NCI-H526 treated with DMSO at 0.1 percent for 48 hours (cell line): ENCODE measurements around the gene CHN1.

Source experiments
- DNase-seq: peaks from one replicate; lab custom pipeline; 2025; lab: John Stamatoyannopoulos, UW

Gene CHN1

DNA sequence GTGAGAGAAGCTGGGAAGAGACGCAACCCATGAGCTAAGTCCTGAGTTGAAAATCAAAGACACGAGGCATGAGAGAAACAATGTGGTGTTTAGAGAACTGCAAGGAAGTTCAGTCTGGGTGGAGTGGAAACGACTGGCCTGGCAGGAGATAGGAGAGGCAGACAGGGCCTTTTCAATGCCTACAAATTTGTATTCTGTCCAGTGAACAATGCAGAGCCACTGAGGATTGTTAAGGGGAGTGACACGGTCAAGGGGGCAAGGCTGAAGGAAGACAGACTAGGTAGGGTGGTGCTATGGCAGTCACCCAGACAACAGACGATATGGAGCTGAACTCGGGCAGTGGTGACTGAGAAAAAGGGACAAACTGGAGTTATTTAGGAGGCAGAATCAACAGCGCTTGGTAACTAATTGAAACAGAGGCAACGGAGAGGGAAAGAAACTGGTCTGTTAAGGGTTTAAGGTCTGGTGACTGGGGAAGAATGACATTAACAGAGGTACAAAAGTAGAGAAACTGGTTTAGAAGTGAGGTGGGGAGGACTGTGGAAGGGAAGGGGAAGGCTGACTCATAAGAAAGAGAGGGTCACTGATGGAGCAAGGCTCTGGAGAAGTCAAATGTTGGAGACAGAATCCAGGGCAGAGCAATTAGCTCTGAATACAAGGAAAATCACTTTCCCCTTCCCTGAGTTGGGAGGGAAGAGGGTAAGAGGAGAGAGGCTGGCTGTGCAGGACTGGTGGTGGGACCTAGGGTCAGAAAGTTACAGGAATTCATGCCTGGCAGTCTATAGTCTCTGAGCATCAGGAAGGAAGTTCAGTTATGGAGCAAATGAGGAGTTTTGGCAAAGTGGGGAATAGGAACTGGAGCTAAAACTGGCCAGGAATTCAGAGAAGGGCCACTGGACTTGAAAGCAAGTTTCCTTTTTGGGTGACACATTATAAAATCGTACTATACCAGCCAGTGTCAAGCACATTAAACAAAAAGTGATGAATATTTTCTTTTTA lies 177.5 kb downstream of the CHN1 start:
- DNase-seq, result no peak

DNA sequence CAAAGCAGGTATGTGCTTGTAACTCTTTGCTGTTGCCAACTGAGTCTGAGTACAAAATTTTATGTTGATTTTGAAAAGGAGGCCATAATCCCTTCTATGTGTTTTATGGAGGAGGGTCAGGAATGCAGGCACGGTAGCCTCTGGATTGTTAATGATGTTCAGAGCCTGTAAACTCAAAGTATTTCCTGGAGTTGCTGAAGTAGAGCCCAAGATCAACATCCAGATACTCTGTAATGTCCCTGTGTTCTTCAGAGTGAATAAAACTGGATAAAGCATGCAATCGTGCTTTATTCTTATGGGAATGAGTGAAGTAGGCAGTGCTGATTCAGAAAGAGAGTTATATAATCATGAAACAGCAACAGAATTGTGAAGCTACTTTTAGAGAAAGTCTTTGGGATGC lies 179.1 kb downstream of the CHN1 start:
- no peak for DNase-seq

- DNase-seq, result no peak
Observed at GRCh38 chr2:174824068-174824467, 181.1 kb downstream of the CHN1 start.

DNA sequence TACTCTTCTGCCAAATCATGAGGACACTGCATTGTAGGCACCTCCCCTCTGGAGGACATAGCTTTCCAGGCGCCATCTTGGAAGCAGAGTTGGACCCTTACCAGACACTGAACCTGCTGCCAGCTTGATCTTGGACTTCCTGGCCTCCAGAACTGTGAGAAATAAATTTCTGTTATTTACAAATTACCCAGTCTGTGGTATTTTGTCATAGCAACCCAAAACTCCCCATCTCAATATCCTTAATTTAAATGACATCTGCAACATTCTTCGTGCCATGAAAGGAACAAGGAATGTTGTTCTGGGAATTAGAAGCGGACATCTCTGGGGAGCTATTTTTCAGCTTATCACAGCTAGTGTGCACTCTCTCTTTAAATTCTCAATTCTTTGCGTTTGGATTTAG lies 183.6 kb downstream of the CHN1 start:
- no peak for DNase-seq

GRCh38 chr2:174820361-174820760 lies 184.8 kb downstream of the CHN1 start:
- no peak for DNase-seq

DNA sequence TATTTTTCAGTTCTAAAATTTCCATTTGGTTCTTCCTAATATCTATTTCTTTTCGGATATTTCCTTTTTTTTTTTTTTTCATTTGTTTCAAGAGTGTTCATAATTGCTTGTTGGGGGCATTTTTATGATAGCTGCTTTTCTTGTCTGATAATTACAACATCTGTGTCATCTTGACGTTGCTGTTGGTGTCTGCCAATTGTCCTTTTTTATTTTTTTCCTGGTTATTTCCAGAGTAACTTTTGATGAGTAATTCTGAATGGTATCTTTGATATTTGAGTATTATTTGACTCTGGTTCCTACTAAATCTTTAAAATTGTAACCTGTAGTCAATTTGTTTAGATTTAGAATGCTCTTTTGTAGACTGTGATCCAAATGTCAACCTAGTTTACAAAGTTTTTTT lies 189.7 kb downstream of the CHN1 start:
- no peak for DNase-seq

DNA sequence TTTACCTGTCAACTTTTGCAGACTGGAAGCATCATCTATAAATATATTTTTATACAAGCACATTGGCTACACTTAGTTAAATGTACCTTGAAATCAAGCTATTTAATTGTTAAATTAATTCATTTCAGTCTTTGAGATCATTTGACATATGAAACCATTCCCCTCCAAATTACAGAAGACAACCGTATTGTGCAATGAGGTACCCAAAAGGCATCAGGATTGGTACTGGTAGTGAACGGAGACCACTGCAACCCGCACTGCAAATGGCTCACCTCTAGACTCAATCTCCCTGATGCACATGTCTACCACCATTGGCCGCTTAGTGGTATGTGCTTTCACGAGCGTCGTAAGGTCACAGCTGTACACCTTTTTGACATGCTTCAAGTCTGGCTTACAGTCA lies 193.1 kb downstream of the CHN1 start:
- no peak for DNase-seq

- no peak for DNase-seq
Observed at GRCh38 chr2:174807931-174808330, 197.2 kb downstream of the CHN1 start.

GRCh38 chr2:174805803-174806202 lies 199.4 kb downstream of the CHN1 start:
- no peak for DNase-seq

GRCh38 chr2:174802459-174802858 lies 202.7 kb downstream of the CHN1 start:
- no peak for DNase-seq

GRCh38 chr2:174800436-174801205 lies 204.6 kb downstream of the CHN1 start:
- DNase-seq, result no peak

GRCh38 chr2:174798801-174799200 lies 206.4 kb downstream of the CHN1 start:
- no peak for DNase-seq

DNA sequence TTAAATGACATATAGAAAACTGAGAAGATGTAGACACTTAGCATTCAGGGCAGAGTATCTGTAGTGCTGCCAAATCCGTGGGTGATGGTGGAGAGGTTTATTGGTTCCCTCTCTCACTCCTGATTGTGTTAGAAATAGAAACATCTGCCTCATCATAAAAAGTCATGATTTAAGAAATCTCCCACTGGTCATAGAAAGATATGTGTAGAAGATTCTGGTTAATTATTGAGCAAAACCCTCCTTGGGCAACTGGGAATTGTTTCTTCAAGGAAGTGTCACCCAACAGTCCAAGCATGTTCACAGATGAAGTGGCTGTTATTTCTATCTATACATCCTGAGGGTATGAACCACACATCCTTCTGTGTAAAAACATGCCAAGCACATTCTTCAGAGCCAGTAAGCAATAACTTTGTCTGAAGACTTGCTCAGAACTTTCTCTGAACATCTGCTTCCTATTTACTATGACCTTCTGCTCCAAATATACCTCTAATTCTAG lies 207.4 kb downstream of the CHN1 start:
- DNase-seq, result no peak

DNA sequence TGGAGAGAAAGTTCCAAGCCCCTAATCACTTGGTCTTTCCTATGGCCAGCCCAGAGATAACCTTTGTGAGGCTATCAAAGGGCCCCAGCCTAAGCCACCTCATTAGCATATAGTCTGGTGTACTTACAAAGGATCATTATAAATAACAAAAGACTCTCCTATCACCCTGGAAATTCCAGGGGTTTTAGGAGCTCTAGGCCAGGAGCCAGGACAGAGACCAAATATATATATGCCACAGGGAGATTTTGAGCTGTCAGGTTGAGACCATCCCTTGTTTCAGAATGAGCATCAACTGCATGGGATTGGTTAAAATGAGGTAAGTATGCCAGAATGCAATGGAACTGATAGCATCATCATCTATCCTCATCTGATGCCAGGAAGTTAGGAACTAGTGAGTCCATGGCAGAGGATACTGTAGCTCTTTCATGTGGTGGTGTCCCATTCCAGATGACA lies 208.8 kb downstream of the CHN1 start:
- no peak for DNase-seq

DNA sequence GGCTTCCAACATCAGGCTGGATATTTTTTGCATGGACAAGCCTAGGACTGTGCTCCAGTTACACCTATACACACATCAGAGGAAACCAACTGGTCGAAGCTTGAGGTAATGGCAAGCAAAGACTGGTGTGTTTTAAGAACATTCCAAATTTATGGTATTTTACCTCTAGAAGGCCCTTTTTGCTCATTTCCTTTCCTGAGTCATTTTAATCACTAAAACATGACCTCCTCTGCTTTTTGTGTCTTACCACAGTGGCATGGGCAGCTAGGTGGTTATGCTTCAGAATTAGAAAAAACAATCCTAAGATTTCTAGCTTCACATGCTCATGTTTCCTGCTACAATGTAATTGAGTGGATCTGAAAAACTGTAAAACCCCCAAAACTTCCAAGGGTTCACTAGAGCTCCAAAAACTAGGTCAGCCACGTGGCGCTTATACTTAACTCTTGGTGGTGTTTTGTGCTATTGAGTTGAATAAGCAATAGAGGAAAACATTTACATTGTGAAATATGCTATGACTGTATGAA lies 210.3 kb downstream of the CHN1 start:
- DNase-seq, result no peak

DNA sequence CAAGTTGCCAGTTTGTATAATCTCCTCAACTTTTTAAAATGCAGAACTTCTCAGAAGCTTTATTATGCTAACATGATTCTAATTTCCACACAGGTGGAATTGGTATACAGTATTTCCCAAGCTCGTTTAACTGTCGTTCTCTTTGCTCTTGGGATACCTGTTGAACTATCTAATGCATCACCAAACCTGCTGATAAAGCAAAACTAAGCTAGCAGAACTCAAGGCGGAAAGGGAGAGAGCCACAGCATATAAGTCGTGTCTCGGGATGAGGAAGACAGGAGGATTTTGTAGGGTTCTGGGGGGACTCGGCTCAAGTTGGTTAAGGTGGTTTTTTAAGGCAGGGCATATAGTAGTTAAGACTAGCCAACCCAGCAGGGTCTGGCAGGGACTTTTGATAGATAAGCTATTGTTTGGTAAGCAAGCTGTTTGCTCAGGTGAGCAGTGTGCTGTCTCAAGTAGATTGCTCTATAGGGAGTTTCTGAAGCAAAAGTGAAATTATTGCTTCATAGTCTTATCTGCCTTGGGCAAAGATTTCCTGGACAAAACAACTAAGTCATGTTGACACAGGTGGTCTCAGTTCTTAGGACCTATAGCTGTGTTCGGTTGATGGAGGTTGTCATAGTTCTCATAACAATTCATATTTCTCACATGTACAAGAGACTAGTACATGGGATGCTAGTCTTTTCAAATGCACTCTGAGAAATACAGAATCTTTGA lies 212.7 kb downstream of the CHN1 start:
- no peak for DNase-seq

DNA sequence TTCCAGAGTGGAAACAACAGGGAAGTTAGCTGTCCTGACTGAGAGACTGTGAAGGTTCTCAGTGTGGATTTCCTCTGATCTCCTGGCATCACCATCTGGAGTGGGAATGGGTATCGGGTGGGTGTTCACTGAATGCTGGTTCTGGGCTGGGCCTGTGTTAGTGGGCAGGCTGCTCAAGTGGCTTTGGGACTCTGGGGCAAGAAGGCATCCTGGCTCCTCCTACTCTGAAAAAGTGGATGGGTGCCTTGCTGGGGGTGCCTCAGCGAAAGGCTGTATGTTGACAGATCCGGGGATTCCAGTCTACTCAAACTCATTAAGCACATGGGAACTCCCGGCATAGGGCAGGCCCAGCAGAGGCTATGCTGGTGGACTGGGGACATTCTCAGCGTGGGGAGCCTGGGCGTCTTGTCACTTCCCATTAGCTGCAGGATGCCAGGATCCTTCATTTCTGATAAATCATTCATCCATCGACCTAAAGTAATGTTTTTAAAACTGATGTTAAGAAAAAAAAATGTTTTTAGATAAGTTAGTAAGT lies 213.4 kb downstream of the CHN1 start:
- no peak for DNase-seq

GRCh38 chr2:174791020-174791419 lies 214.2 kb downstream of the CHN1 start:
- no peak for DNase-seq

GRCh38 chr2:174789001-174789400 lies 216.2 kb downstream of the CHN1 start:
- DNase-seq, result no peak

DNA sequence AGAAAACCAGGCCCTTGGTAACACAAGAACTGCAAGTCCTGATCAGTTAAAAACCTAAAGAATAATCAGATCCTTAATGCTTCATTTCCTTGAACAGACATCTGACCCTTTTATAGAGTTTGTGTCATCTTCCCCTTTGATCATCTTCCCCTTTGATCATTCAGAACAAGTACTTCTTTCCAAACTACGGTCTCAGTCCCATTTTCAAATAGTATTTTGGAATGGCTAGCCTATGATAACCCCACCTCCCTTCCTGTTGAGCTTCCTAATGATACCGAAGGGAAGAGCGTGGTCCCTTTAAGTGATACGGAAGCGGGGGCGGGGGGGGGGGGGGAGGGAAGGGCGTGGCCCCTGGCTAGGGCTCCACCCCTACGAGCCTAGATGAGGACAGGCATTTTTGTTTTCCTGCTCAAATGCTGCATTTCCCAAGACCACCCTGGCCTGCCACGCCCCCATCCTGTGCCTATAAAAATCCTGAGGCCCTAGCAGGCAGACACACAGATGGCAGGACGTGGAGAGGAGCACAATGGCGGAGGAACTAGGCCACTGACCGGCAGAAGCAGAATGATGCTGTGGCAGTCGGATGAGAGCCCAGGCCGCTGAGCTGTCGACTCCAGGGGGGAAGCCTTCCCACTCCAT lies 216.8 kb downstream of the CHN1 start:
- DNase-seq, result no peak
